Activated naive CD4-positive, alpha-beta T cell treated with anti-CD3 and anti-CD28 coated beads, Interleukin-2, amount 50 U/mL, for 16 hours (primary cell): Measurements from ENCODE around the gene SSX2IP.
"Not testable (repeated sequence)": the region's sequence is repeated elsewhere in the genome, so short reads cannot be mapped to it uniquely, and the experiment has no call there.

Experiments
- DNase-seq: peaks from one replicate; pipeline ENCODE4 v3.0.0-alpha.2; 2020

The SSX2IP gene

DNA sequence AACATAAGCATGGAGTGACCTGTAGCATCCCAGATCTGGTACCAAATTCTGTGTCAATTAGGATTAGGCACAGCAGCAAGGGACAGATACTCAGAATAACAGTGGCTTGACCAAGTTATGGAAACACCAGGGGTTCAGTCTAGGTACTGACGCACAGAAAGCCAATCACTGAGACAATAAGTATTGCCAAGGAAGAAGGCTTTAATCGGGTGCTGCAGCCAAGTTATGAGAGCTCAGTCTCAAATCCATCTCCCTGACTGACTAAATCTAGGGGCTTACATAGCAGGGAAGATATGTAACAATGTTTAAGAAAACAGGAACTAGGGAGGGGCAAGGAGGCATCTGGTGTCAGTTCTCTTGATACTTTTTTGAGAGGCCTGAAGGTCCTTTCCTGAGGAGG is 76.4 kb downstream of the SSX2IP start:
- DNase-seq: no peak

GRCh38 chr1:84613026-84613425 is 77.2 kb downstream of the SSX2IP start:
- DNase-seq: no peak

DNA sequence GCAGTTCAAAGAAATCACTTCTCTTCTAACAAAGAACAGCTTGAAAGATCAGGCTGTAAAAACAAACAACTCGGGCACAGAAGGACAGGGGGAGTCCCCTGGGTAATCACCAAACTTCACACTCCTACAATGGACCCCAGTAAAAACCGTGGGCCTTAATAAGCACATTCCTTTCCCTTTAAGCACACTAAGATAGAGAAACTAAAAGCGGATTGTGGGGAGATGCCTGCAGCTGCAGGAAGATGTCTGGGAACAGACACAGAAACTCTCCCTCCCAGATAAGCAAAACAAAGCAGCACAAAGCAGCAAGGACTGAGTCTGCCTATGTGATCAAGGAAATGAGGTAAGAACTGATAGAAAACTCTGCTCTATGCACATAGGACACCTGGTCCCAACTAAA is 78.5 kb downstream of the SSX2IP start:
- DNase-seq: no peak

DNA sequence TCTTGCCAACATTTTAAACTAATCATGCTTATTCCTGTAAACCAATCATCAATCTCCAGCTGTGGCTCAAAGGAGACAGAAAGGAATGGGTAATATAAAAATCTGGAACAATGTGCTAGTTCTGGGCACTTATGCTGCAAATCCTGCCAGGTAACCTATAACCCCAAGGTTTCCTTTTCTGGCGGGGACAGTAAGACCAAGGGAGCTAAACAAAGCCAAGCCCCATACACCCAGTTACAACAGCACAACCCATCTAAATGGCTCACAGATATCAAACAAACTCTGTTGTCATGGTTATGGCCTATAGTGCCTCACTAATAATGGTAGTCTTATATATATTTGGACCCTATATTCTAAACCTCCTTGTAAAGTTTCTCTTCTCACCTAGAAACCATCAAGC is 79.2 kb downstream of the SSX2IP start:
- no peak for DNase-seq

GRCh38 chr1:84606977-84607376 is 83.3 kb downstream of the SSX2IP start:
- DNase-seq: no peak

- no peak for DNase-seq
Measured at GRCh38 chr1:84605157-84605556, 85.1 kb downstream of the SSX2IP start.

DNA sequence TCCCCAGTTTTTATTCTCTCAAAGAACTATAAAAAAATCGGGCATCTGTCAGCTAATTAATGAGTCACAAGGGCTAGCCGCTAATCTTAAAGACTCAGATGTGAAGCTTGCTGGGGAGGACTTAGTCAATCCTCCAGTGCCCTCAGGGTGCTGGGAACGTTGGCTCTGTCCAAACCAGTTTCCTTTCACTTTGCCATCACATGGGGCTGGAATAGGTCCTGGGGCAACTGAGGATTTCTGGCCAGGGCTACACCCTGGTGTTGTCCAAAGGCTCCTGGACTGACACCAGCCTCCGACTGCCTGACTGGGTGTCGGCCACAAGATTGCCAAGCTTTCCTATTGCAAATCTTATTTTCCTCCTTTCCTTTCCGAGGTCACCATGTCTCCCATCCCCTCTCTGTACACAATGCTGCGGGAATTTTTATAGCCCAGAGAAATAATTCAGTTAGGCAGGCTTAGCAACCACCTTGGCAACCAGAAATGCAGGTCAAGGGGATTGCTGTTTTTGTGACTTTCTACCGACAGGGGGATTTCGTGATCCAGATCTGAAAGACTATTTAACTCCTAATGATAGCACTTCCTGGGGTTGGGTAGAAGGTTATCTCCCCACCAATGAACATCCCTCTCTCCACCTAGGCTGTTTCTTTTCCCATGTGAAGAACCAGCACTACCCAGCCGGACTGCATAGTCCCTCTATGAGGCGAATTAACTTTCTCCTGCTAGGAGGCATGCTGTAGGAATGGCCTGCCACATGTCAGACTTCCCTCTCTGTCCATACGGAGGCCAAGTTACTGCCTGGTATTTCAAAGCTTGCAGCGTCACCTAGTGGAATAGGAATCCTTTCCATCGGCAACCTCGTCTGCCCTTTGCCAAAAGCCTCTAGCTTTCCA is 86.1 kb downstream of the SSX2IP start:
- DNase-seq: no peak

- no peak for DNase-seq
Measured at GRCh38 chr1:84603223-84603622, 87.0 kb downstream of the SSX2IP start.

GRCh38 chr1:84600796-84601195 is 89.5 kb downstream of the SSX2IP start:
- DNase-seq: no peak

DNA sequence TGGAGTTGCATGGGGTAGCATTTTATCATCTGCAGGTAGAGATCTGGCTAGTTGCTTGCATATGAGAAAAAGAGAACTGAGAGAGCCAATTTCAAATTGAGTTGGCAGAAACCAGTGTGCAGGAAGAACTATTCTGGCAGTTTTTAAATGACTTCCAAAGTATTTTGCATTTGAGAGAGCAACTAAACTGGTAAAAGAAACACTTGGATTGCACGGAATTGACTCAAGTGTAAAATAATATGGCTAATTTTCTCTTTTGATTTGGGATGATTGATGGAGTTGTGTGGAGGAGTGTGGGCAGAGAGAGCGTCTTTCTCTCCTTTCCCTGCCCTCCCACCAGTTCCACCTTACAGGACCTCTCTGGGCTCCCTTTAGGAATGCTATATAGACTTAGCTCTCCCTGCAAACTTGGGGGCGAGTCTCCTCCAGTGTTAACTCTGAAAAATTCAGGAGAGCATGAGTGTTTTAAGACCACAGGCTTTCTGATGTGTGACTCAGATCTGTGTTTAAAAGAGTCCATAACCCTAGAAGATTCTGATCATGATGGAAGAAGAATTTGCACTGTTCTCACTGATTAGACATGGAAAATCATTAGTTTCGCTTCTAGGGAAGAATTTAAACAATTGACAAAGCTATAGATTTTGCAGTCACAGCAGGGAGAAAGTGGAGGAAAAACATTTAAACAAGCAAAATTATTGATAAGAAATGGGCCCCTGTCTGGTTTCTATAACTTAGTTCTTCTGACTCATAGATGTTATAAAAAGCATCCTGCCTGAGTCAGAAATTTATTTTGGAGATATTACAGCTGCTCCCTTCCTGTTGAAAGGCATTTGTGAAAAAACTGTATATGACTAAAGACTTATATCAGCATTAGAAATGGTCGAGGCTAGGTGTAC is 91.2 kb downstream of the SSX2IP start:
- no peak for DNase-seq

- DNase-seq: no peak
Measured at GRCh38 chr1:84598418-84598817, 91.8 kb downstream of the SSX2IP start.

DNA sequence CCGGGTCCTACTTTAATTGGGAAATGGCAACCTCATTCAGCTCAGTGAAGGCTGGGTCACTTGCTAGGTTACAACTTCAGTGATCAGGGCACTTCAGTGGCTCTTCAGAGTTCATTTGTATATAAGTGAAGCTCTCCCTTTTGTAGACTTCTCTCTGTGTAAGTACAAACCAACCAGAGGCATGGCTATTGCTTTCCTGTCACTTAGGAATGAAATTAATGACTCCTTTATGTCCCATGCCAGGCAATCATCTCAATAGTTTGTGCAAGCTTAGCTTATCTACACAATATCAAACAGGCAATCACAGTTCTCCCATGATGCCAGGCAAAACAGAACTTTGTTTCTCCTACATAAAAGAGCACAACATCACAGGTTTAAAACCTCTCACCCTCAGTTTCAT is 93.2 kb downstream of the SSX2IP start:
- no peak for DNase-seq

DNA sequence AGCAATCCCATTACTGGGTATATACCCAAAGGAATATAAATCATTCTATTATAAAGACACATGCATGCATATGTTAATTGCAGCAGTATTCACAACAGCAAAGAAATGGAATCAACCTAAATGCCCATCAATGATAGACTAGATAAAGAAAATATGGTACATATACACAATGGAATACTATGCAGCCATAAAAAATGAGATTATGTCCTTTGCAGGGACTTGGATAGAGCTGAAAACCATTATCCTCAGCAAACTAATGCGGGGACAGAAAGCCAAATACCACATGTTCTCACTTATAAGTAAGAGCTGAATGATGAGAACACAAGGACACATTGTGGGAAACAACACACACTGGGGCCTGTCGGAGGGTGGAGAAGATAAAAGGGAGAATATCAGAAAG is 95.3 kb downstream of the SSX2IP start:
- not testable (repeated sequence) for DNase-seq
